Neural progenitor cell (in vitro differentiated cells): Measurements from ENCODE around the gene FAM151A.

Source experiments
- EZH2 ChIP-seq: fragments of 200-600 bp; sonication (generic); IDR thresholded peaks from 2 replicates; pipeline ENCODE4 v1.6.1; 2017; ENCODE audit warnings: antibody characterized with exemption, mild to moderate bottlenecking, moderate library complexity
- TF ChIP-seq, protein P1 (sequence below): fragments of 200-600 bp; sonication (generic); IDR thresholded peaks from 2 replicates; pipeline ENCODE4 v1.5.1; 2017; ENCODE audit warnings: antibody characterized with exemption, mild to moderate bottlenecking

DNA sequence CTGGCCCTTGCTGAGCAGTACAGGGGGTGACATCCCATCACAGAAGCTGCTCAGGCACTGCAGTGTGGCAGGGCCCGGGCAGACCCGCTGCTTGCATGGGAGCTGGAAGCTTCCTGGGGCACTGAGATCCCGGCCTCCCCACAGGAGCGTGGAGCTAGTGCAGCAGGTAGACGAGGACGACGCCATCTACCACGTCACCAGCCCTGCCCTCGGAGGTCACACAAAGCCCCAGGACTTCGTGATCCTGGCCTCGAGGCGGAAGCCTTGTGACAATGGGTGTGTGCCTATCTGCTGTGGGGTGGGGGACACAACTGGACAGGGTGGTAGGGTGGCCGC, 16.4 kb downstream of the FAM151A start:
- TF ChIP-seq, protein P1, sequence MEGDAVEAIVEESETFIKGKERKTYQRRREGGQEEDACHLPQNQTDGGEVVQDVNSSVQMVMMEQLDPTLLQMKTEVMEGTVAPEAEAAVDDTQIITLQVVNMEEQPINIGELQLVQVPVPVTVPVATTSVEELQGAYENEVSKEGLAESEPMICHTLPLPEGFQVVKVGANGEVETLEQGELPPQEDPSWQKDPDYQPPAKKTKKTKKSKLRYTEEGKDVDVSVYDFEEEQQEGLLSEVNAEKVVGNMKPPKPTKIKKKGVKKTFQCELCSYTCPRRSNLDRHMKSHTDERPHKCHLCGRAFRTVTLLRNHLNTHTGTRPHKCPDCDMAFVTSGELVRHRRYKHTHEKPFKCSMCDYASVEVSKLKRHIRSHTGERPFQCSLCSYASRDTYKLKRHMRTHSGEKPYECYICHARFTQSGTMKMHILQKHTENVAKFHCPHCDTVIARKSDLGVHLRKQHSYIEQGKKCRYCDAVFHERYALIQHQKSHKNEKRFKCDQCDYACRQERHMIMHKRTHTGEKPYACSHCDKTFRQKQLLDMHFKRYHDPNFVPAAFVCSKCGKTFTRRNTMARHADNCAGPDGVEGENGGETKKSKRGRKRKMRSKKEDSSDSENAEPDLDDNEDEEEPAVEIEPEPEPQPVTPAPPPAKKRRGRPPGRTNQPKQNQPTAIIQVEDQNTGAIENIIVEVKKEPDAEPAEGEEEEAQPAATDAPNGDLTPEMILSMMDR: no peak
- no peak for TF ChIP-seq EZH2
